ENCODE data around the gene PPP2R2C.

Gene PPP2R2C

DNA sequence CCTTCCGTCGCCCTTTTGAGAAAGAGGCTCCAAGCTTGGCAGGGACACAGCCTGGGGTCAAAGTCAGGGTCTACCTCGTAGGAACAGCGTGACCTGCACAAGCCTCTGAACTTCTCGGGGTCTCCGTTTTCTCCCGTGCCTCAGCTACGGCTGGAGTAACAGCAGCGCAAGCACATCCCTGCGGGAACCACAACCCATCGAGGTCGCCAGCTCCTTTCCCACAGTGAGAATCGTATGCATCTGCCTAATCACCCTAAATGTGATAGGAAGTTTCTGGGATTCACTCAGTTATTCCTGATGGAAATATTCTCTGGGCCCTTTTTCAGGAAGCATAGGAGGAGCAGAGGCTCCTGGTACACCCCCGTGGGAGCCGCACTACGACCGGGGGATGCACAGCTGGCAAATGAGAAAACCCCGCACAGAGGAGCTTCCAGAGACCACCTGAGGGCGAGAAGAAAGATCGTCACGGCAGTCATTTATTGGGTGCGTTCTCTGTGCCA is 24.7 kb downstream of the PPP2R2C start:
- POLR2A ChIA-PET: no interaction called here
- no peak overlapping the region for H3K27ac ChIP-seq (ENCODE audit: extremely low read depth, low read depth, low read length)
- TF ChIP-seq, protein P1, sequence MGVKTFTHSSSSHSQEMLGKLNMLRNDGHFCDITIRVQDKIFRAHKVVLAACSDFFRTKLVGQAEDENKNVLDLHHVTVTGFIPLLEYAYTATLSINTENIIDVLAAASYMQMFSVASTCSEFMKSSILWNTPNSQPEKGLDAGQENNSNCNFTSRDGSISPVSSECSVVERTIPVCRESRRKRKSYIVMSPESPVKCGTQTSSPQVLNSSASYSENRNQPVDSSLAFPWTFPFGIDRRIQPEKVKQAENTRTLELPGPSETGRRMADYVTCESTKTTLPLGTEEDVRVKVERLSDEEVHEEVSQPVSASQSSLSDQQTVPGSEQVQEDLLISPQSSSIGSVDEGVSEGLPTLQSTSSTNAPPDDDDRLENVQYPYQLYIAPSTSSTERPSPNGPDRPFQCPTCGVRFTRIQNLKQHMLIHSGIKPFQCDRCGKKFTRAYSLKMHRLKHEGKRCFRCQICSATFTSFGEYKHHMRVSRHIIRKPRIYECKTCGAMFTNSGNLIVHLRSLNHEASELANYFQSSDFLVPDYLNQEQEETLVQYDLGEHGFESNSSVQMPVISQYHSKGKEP (tag by site-specific recombination; IDR thresholded peaks at IDR 0.05): no peak
- no peak for TF ChIP-seq ZNF426 (tag by site-specific recombination; IDR thresholded peaks at IDR 0.05)
- TF ChIP-seq ZNF148 (tag by site-specific recombination; IDR thresholded peaks at IDR 0.05; ENCODE audit: borderline replicate concordance): no peak
- TF ChIP-seq ZNF391 (tag by site-specific recombination; IDR thresholded peaks at IDR 0.05; ENCODE audit: borderline replicate concordance, low read depth): no peak
- no peak for TF ChIP-seq ZNF792 (tag by site-specific recombination; IDR thresholded peaks at IDR 0.05)
- no peak for TF ChIP-seq ZBTB21 (tag by site-specific recombination; IDR thresholded peaks at IDR 0.05)
- no peak for TF ChIP-seq PRDM6 (tag by site-specific recombination; IDR thresholded peaks at IDR 0.05)
- TF ChIP-seq, protein P2, sequence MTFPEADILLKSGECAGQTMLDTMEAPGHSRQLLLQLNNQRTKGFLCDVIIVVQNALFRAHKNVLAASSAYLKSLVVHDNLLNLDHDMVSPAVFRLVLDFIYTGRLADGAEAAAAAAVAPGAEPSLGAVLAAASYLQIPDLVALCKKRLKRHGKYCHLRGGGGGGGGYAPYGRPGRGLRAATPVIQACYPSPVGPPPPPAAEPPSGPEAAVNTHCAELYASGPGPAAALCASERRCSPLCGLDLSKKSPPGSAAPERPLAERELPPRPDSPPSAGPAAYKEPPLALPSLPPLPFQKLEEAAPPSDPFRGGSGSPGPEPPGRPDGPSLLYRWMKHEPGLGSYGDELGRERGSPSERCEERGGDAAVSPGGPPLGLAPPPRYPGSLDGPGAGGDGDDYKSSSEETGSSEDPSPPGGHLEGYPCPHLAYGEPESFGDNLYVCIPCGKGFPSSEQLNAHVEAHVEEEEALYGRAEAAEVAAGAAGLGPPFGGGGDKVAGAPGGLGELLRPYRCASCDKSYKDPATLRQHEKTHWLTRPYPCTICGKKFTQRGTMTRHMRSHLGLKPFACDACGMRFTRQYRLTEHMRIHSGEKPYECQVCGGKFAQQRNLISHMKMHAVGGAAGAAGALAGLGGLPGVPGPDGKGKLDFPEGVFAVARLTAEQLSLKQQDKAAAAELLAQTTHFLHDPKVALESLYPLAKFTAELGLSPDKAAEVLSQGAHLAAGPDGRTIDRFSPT (tag by site-specific recombination; IDR thresholded peaks at IDR 0.05): no peak
- TF ChIP-seq ZNF335 (tag by site-specific recombination; conservative IDR thresholded peaks at IDR 0.05): no peak
- TF ChIP-seq ZNF664 (tag by site-specific recombination; IDR thresholded peaks at IDR 0.05): no peak
- TF ChIP-seq ZNF211 (tag by site-specific recombination; IDR thresholded peaks at IDR 0.05; ENCODE audit: low read depth): no peak
- TF ChIP-seq ZBTB48 (tag by site-specific recombination; IDR thresholded peaks at IDR 0.05): no peak
- TF ChIP-seq HOXA7 (CRISPR knock-in tag; IDR thresholded peaks at IDR 0.05; ENCODE audit: borderline replicate concordance): no peak
- TF ChIP-seq ZNF621 (tag by site-specific recombination; IDR thresholded peaks at IDR 0.05): no peak
- TF ChIP-seq, protein P3, sequence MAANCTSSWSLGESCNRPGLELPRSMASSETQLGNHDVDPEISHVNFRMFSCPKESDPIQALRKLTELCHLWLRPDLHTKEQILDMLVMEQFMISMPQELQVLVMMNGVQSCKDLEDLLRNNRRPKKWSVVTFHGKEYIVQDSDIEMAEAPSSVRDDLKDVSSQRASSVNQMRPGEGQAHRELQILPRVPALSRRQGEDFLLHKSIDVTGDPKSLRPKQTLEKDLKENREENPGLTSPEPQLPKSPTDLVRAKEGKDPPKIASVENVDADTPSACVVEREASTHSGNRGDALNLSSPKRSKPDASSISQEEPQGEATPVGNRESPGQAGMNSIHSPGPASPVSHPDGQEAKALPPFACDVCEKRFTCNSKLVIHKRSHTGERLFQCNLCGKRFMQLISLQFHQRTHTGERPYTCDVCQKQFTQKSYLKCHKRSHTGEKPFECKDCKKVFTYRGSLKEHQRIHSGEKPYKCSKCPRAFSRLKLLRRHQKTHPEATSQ (tag by site-specific recombination; IDR thresholded peaks at IDR 0.05): no peak
- TF ChIP-seq ZNF239 (tag by site-specific recombination; IDR thresholded peaks at IDR 0.05): no peak
- TF ChIP-seq, protein P4, sequence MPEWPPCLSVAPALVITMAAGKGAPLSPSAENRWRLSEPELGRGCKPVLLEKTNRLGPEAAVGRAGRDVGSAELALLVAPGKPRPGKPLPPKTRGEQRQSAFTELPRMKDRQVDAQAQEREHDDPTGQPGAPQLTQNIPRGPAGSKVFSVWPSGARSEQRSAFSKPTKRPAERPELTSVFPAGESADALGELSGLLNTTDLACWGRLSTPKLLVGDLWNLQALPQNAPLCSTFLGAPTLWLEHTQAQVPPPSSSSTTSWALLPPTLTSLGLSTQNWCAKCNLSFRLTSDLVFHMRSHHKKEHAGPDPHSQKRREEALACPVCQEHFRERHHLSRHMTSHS (tag by site-specific recombination; IDR thresholded peaks at IDR 0.05): no peak
- CTCF ChIA-PET: no interaction called here
- no peaks in the 10 kb centered on the region for H3K36me3 ChIP-seq (ENCODE audit: control insufficient read depth in 2 of 2, insufficient read depth in 1 of 2, low read length in 2 of 2)
- H3K4me3 ChIP-seq (ENCODE audit: low read depth, low read length): no peak overlapping the region
- no peaks in the 10 kb centered on the region for H3K4me1 ChIP-seq (ENCODE audit: control insufficient read depth, insufficient read depth, low read length)
- H3K9me3 ChIP-seq (ENCODE audit: control insufficient read depth, insufficient read depth, low read depth, low read length): no peaks in the 10 kb centered on the region
